ENCODE results near the gene HOXC10.

GRCh38 chr12:54032627-54033100, 47.7 kb downstream of the HOXC10 start, which contains the start of gene HOXC5:
- TF ChIP-seq CTCF (conservative IDR thresholded peaks at IDR 0.05; ENCODE audit: low read length) (peak; percentile 99), EZH2phosphoT487 (IDR thresholded peaks at IDR 0.05; ENCODE audit: borderline replicate concordance) (no peak)

All from Loucy (cell line).